ENCODE results near the gene MEN1. TPM values are rescaled to one million over a fixed set of nuclear protein-coding genes. Genes with fewer than 3 reads are reported as not detected.
"Not testable (repeated sequence)": the region's sequence is repeated elsewhere in the genome, so short reads cannot be mapped to it uniquely, and the experiment has no call there.

The MEN1 gene
- total RNA-seq, 1 donor from 2014 or later = 8.6 TPM

DNA sequence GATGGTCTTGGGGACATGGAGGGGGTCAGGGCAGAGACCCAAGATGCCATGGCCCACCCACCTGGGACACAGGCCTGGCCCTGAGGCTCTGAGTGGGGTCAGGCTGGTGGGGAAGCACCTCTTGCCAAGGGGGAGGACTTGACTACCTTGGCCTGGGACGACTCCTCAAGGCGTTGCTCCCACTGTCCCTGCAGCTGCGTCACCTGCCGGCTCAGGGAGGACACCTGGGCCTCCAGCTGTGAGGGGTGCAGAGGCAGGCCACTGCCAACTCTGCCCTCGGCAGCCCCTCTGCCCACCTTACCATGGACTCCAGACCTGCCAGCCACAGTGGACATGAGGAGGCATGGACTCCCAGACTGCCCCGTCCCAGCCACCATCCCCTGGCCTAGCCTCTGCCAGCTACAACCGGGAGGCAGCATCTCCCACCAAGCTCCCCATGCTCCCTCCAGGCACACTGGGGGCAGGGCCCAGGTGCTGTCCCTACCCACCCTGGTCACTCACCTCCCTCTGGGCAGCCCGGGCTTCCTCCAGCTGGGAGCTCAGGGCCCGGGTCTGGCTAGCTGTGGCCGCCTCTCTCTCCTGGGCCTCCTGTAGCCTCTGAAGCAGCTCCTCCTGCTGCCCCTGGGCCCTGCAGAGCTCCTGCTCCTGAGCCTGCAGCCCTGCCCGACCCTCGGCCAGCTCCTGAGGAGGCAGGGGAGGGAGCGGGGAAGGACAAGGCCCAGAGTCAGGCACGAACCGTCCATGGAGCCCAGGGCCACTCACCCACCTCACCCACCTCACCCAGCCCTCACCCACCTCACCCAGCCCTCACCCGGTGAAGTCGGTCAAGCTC is 25.5 kb upstream of the MEN1 start:
- DNase-seq (no peak), ATAC-seq (ENCODE audit: poor library complexity) (no peak)
- intact Hi-C loops (cut with DNase I) = no loop called here

DNA sequence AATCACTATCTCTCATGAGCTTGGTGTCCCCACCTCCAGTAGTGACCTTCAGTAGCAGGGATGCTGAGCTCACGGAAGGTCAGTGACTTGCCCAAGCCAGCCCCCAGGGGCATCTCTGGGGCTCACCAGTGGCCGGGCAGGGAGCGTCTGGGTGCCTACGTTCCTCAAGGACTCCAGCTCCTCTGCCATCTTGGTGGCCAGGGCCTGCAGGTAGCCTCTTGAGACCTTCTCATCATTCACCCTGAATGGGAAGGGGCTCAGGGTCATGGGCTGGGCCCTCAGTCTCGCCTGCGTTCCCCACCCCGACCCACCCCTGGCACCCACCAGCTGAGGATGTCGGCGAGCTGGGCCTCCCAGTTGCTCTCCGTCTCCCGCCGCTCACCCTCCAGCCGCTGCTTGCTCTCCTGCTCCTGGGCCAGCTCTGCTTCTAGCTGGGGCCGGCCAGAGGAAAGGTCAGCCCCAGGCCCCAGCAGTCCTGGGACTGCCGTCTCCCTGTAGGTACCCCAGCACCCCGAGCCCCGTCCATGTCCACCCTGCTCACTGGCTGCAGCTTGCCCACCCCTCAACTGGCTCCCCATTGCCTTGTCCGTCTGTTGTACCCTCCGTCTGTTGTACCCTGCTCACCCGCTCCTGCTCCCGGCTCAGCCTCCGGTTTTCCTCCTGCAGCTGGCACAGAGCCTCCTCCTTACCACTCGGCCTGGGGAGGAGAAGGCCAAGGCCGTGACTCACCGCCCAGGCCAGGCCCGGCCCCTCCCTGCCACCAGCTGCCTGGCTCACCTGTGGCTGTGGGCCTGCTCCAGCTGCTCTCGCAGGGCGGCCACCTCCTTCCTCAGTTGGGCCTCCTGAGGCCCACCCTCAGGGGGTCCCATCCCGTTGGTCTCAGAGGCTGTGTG is 24.6 kb upstream of the MEN1 start:
- ATAC-seq (ENCODE audit: poor library complexity) (no peak), DNase-seq (no peak)
- intact Hi-C loops (cut with DNase I) = no loop called here

DNA sequence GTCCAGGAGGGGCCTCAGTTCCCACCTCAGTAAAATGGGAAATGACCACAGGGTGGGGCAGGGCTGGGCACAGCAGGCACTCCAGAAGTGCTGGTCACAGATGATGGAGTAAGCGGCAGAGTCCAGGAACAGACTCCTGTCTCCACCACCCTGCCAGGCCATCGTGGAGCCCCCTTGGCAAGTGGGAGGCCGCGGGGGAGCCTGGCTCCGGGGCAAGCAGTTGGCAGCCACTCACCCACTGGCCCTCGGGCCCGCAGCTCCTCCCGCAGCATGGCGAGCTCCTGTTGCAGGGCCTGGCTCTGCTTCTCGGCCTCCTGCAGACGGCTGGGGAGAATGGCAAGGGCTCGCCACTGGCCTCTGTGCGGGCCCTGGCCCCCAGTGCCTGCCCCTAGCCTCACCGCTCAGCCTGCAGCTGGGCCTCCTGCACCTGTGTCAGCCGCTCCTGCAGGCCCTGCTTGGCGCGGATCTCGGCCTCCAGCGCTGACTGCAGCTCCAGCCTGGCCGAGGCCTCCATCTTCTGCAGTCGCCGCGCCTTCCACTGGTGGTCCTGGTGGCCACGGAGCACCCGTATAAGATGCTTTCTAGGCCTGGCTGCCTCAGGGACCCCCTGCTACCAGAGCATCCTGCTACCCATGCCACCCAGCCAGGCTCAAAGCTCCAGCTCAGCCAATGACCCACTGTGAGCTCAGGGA is 23.8 kb upstream of the MEN1 start:
- intact Hi-C loops (cut with DNase I) = no loop called here
- ATAC-seq (ENCODE audit: poor library complexity) = no peak
- DNase-seq = no peak

DNA sequence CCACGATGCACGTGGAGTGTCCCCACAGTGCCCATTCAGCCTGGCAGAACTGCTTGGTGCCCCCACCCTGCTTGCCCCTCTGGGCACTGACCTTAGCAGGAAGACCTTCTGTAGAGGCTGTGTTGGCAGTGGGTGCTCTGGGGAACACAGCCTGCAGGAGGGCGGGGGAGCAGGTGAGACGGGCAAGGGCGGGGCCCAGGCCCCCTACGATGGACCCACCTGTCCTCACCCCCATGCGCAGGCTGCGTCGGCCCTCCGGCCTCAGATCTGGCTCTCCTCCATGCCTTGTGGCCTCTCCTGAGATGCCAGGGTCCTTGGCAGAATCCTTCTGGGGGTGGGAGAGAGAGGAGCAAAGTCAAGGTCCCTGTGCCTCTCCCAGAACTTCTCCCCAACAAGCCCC is 23.2 kb upstream of the MEN1 start:
- intact Hi-C loops (cut with DNase I) = no loop called here
- DNase-seq (no peak), ATAC-seq (ENCODE audit: poor library complexity) (no peak)

DNA sequence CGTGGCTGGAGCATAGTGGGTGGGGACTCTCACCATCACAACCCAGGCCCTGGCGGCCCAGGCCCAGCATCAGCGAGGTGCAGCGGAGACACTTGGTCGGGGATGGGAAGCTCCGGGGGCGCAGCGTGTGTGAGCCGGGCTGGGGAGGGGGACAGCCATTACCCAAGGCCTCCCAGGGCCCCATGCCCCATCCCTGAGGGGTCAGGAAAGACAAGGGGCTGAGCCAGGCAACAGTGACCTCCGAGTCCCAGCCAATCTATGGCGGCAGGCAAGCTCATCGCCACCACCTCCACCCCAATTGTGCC is 22.8 kb upstream of the MEN1 start:
- DNase-seq (no peak), ATAC-seq (ENCODE audit: poor library complexity) (no peak)
- intact Hi-C loops (cut with DNase I) = no loop called here

DNA sequence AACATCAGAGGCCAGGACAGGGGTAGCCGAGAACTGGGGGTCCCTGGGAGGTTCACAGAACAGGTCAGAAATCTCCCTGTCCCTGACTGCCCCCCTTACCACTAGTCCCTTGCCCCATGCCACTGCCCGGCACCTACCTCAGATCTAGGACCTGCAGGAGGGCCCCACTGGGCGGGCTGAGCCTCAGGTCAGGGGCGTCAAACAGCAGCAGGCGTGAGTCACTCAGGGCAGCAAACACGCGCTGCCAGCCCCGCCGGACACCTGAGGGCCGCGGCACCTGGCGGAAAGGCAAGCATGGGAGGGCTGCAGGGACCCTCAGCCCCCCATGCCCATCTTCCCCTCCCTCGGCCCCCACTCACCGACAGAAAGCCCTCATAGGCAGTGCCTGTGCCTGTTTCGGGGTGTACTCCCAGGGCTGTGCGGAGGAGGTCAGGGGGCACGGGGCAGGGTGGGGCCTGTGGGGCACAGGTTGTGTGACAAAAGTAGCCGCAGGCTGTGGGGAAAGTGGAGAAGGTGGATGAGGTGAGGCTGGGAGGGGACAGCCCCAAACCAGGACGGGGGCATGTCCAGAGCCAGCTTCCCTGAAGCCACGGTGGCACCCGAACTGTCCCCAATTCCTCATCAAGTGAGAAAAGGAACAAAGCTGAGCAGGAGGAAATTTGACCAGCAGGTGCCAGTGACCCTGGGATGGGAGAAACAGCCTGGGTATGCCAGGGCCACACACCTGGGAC is 22.3 kb upstream of the MEN1 start:
- intact Hi-C loops (cut with DNase I) = no loop called here
- no peak for ATAC-seq (ENCODE audit: poor library complexity)
- no peak for DNase-seq

DNA sequence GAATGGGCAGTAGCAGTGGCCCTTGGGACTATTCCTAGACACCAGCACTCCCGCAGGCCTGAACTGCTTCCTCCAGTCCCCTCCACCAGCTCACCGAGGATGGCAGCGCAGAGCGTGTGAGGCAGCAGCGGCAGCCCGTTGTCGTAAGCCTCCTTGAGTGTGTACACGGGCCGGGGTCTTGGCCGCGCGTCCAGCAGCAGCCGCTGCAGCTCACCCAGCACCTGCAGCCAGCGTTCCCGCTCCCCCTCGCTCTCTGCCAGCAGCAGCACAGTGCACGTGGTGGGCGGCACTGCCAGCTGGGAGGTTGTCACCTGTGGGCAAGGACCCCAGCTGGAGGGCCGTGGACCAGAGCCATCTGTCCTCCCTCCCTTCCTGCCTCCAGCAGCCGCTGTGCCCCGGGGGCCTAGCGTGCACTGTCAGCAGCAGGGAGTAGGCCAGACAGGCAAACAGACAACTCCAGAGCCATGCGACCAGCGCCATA is 21.1 kb upstream of the MEN1 start:
- ATAC-seq (ENCODE audit: poor library complexity) (no peak), DNase-seq (no peak)
- intact Hi-C loops (cut with DNase I) = no loop called here

DNA sequence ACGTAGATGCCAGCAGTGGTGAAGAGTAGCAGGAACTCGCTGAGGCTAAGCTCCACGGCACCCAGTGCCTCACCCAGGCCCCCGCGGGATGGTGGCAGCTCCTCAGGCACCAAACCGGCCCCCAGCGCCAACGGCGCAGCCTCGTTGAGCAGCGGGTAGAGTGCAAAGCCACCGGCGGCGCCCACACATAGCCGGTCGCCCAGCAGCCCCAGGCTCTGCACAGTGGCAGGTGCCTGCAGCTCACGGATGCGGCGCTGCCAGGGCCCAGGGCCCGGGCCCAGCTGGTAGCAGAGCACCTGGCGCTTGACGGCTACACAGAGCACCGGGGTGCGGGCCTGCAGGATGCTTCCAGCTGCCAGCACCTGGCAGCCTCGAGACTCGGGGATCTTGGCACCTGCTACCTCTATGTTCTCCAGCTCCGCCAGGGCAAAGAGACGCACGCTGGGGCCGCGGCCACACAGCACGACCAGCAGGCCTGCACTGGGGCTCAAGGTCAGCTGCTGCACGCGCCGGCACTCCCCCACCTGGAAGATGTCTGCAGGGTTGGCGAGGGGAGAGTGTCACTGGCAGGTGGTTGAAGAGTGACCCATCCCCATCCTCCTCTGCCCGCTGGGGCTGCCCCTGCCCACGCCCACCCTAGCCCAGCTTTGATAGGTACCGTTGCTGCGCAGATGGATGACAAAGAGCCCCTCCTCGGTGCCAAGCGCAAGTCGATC is 19.3 kb upstream of the MEN1 start:
- DNase-seq (no peak), ATAC-seq (ENCODE audit: poor library complexity) (no peak)
- intact Hi-C loops (cut with DNase I) = no loop called here

DNA sequence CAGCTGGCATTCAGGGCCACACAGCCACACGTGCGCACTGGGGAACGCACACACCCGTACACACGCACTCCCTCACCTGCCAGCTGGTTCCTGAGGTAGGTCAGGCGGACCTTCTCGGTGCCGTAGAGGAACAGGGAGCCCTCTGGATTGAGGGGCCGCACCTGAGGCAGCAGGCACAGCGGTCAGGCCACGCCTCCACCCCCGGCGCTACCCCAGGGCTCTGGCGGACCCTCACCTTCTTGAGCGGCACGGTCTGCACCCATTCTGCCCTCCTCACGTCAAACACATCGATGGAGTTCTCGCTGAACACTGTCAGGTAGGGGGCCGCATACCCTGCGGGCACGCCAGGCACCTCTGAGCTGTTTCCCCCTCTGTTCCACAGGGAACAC is 17.1 kb upstream of the MEN1 start:
- intact Hi-C loops (cut with DNase I) = no loop called here
- ATAC-seq (ENCODE audit: poor library complexity) = no peak
- DNase-seq = no peak

DNA sequence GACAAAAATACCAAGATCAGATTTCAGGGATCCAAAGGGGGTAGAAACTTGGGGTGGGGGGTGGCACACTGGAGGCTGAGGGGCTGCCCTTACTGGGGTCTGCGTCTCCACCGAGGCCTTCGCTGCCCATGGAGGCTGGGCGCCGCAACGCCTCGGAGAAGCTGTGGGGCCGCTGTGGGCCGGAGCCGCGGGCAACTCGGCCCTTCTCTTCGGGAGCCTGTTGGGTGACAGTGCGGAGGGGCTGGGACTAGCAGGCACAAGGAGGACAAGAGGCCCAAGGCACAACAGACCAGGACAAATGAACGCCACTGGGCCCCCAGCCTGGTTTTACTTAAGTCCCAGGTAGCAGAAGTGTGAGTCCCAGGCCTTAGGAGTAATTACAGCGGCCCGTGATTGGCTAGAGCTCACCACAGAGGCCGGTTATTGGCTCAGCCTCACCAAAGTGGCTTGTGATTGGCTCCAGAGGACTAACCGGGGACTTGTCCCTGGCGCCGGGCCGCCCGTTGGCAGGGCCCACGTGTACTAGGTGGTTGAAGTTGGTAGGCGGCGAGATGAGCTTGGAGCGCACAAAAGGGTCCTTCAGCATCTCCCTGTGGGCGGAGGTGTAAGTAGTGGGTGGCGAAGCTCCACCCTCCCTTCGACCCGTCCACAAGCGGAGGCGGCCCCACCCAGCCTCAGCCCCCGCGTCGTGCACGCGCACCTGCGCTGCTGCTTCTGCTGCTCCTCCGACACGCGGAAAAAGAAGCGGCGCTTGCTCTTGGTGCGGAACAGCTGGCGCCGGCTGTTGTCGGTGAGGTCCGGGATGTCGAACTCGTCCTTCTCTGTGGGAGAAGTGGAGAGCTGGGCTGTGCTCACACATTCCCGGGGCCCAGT is 16.5 kb upstream of the MEN1 start:
- ATAC-seq (ENCODE audit: poor library complexity) (no peak), DNase-seq (no peak)
- intact Hi-C loops (cut with DNase I) = no loop called here

DNA sequence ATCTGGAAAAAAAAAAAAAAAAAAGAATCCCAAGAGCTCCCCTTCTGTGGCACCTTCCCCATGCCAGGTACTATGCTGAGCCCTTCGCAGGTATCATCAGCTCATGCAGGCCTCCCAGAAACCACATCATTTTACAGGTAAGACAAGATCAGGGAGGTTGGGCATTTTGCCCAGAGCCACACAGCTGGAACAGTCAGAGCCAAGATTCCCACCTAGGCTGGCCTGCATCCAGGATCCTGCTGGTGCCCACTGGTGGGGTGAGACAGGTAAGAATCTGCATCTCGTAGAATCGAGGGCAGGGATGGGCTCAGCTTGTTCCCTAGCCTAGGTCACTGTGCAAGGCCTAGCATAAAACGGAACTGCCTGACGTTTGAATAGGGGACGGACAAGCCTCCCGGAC is 15.7 kb upstream of the MEN1 start:
- DNase-seq (no peak), ATAC-seq (ENCODE audit: poor library complexity) (no peak)
- intact Hi-C loops (cut with DNase I) = no loop called here

DNA sequence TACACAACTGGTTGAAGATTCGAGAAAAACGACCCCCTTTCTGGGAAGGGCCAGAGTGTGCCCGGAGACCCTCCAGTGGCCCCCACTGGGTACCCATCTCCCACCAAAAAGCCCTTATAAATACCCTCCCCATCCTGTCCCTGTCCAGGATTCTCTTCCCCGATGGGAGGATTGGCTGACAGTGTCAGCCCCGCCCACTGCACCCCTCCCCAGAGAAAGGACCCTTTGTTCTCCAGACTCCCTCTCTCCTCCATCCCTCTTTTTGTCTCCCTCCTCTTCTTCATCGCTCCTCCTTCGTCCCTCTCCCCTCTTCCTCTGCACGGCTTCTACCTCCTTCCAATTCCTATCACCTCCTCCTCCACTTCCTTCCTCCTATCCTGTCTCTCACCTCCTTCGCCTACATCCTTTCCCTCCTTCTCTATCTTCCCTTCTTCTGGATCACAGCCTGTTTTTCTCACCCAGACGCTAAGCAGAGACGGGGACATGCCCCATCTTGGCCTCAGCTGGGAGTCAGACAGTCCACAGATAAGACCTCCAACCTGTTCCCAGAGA is 13.3 kb upstream of the MEN1 start:
- DNase-seq (no peak), ATAC-seq (ENCODE audit: poor library complexity) (no peak)
- intact Hi-C loops (cut with DNase I) = no loop called here

DNA sequence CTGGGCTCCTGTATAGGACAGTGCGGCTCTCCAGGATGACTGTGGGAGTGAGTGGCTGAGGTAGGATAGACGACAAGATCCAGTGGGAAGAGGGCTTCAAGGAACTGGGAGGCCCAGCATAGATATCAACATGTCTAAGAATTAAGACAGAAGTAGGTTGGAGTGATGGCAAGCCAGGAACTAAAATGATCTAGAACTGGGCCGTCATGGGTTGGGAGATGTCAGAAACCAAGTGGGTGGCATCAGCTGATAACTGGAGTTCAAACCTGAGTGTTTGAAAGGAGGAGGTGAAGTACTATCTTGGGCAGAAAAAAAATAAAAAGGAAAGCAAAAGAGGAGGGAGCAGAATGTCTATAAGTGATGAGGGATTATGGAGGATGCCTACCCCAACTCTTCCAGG is 7.1 kb upstream of the MEN1 start:
- no peak for DNase-seq
- intact Hi-C loops (cut with DNase I) = no loop called here
- no peak for ATAC-seq (ENCODE audit: poor library complexity)

DNA sequence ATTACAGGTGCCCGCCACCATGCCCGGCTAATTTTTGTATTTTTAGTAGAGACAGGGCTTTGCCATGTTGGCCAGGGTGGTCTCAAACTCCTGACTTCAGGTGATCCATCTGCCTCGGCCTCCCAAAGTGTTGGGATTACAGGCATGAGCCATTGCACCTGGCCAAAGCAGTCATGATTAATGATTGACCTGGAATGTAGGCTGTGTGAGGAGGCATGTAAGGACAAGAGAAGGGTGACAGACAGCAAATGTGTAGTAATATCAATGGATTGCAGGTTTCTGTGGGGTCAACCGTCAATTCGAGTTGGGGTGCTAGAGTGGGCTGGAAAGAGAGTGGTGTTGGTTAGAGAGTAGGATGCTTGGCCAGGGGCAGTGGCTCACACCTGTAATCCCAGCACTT is 5.1 kb upstream of the MEN1 start:
- intact Hi-C loops (cut with DNase I); ATAC-seq (ENCODE audit: poor library complexity); DNase-seq: not testable (repeated sequence)

DNA sequence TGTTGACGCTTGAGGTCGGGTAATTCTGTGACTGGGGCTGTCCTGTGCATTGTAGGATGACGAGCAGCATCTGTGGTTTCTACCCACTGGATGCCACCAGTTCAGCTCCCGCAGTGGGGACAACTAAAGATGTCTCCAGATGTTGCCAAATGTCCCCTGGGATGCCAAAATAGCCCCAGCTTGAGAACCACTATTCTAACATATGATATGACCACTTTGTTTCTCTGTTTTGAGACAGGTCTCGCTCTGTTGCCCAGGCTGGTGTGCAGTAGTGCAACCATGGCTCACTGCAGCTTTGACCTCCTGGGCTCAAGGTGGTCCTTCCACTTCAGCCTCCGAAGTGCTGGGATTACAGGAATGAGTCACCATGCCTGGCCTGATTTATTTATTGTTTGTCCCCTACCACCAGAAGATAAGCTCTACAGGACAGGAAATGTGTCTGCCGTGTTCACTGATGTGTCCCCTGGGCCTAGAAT is 4.4 kb upstream of the MEN1 start:
- ATAC-seq (ENCODE audit: poor library complexity) = no peak
- intact Hi-C loops (cut with DNase I) = no loop called here
- no peak for DNase-seq

DNA sequence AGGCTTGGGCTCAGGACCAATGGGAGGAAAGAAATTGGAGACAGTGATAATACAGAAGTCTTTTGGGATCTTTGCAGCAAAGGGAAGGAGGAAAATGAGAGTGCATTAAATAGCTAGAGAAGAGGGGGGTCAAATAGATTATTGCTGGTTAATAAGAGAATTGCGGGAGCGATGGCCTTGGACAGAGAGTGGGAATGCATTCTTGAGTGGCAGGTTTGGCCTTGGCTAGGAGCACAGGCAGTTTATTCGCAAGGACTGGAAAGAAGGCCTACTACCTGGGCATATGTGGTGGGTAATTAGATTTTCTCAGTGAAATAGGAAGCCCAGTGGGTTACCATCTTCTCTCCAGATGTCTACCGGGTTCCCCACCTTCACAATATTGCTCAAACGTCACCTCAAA is 3.5 kb upstream of the MEN1 start:
- intact Hi-C loops (cut with DNase I) = no loop called here
- DNase-seq (no peak), ATAC-seq (ENCODE audit: poor library complexity) (no peak)

DNA sequence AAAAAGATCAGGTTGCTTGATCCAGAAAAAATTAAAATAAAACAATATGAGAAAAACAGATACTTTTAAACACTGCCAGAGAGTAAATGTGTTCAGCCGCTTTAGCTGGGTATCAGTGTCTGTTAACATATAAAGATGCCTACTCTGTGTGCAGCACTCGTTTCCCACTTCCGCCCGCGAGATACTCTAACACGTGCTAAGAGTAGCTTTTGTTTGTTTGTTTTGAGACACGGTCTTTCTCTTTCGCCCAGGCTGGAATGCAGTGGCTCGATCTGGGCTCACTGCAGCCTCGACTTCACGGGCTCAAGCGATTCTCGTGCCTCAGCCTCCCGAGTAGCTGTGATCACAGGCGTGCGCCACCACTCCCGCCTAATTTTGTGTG is 531 bp upstream of the MEN1 start:
- no peak for DNase-seq

More for the DNA sequence above, 531 bp upstream of the MEN1 start:
- intact Hi-C loops (cut with DNase I) = no loop called here
- ATAC-seq (ENCODE audit: poor library complexity) = peak; percentile 13

Data from Right ventricle myocardium superior (tissue), 1 donor.